ENCODE data around the gene C19orf53. TPM values are rescaled to one million over a fixed set of nuclear protein-coding genes. Genes with fewer than 3 reads are reported as not detected.

C19orf53 gene
- total and polyA plus RNA-seq, 9 of the 15 experiments (the other 6 are each of a cell fraction or from before 2014, with no cell fraction given) = 98.5 to 441 (median 164) TPM

GRCh38 chr19:13748169-13748828 is 26.0 kb upstream of the C19orf53 start (continued):
- TF ChIP-seq, protein P1, sequence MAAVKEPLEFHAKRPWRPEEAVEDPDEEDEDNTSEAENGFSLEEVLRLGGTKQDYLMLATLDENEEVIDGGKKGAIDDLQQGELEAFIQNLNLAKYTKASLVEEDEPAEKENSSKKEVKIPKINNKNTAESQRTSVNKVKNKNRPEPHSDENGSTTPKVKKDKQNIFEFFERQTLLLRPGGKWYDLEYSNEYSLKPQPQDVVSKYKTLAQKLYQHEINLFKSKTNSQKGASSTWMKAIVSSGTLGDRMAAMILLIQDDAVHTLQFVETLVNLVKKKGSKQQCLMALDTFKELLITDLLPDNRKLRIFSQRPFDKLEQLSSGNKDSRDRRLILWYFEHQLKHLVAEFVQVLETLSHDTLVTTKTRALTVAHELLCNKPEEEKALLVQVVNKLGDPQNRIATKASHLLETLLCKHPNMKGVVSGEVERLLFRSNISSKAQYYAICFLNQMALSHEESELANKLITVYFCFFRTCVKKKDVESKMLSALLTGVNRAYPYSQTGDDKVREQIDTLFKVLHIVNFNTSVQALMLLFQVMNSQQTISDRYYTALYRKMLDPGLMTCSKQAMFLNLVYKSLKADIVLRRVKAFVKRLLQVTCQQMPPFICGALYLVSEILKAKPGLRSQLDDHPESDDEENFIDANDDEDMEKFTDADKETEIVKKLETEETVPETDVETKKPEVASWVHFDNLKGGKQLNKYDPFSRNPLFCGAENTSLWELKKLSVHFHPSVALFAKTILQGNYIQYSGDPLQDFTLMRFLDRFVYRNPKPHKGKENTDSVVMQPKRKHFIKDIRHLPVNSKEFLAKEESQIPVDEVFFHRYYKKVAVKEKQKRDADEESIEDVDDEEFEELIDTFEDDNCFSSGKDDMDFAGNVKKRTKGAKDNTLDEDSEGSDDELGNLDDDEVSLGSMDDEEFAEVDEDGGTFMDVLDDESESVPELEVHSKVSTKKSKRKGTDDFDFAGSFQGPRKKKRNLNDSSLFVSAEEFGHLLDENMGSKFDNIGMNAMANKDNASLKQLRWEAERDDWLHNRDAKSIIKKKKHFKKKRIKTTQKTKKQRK (IDR thresholded peaks at IDR 0.05; ENCODE audit: borderline replicate concordance, low read depth, low read length) = no peak
- TF ChIP-seq RB1 (IDR thresholded peaks at IDR 0.05; ENCODE audit: low read depth) (no peak), ZNF232 (CRISPR knock-in tag; IDR thresholded peaks at IDR 0.05) (no peak), ZBTB33 (CRISPR knock-in tag; IDR thresholded peaks at IDR 0.05) (no peak), ESRRA (IDR thresholded peaks at IDR 0.05; ENCODE audit: borderline replicate concordance, low read depth) (peak; percentile 78), HOXB6 (CRISPR knock-in tag; IDR thresholded peaks at IDR 0.05; ENCODE audit: borderline replicate concordance) (no peak), POLR2H (tag; IDR thresholded peaks at IDR 0.05; ENCODE audit: low read depth) (peak; percentile 24; the same call in 1 of the 2 replicates), ZNF57 (CRISPR knock-in tag; IDR thresholded peaks at IDR 0.05) (no peak), SMARCA4 (IDR thresholded peaks at IDR 0.05) (no peak)
- TF ChIP-seq, protein P2, sequence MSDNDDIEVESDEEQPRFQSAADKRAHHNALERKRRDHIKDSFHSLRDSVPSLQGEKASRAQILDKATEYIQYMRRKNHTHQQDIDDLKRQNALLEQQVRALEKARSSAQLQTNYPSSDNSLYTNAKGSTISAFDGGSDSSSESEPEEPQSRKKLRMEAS (CRISPR knock-in tag; IDR thresholded peaks at IDR 0.05) = no peak
- TF ChIP-seq, protein P3, sequence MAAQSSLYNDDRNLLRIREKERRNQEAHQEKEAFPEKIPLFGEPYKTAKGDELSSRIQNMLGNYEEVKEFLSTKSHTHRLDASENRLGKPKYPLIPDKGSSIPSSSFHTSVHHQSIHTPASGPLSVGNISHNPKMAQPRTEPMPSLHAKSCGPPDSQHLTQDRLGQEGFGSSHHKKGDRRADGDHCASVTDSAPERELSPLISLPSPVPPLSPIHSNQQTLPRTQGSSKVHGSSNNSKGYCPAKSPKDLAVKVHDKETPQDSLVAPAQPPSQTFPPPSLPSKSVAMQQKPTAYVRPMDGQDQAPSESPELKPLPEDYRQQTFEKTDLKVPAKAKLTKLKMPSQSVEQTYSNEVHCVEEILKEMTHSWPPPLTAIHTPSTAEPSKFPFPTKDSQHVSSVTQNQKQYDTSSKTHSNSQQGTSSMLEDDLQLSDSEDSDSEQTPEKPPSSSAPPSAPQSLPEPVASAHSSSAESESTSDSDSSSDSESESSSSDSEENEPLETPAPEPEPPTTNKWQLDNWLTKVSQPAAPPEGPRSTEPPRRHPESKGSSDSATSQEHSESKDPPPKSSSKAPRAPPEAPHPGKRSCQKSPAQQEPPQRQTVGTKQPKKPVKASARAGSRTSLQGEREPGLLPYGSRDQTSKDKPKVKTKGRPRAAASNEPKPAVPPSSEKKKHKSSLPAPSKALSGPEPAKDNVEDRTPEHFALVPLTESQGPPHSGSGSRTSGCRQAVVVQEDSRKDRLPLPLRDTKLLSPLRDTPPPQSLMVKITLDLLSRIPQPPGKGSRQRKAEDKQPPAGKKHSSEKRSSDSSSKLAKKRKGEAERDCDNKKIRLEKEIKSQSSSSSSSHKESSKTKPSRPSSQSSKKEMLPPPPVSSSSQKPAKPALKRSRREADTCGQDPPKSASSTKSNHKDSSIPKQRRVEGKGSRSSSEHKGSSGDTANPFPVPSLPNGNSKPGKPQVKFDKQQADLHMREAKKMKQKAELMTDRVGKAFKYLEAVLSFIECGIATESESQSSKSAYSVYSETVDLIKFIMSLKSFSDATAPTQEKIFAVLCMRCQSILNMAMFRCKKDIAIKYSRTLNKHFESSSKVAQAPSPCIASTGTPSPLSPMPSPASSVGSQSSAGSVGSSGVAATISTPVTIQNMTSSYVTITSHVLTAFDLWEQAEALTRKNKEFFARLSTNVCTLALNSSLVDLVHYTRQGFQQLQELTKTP (IDR thresholded peaks at IDR 0.05; ENCODE audit: low read depth in 1 of 2, partially characterized antibody in 2 of 2) = no peak
- TF ChIP-seq, protein P4, sequence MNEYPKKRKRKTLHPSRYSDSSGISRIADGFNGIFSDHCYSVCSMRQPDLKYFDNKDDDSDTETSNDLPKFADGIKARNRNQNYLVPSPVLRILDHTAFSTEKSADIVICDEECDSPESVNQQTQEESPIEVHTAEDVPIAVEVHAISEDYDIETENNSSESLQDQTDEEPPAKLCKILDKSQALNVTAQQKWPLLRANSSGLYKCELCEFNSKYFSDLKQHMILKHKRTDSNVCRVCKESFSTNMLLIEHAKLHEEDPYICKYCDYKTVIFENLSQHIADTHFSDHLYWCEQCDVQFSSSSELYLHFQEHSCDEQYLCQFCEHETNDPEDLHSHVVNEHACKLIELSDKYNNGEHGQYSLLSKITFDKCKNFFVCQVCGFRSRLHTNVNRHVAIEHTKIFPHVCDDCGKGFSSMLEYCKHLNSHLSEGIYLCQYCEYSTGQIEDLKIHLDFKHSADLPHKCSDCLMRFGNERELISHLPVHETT (CRISPR knock-in tag; conservative IDR thresholded peaks at IDR 0.05 in 1 of 2, IDR thresholded peaks at IDR 0.05 in 1 of 2) = no peak
- TF ChIP-seq, protein P5, sequence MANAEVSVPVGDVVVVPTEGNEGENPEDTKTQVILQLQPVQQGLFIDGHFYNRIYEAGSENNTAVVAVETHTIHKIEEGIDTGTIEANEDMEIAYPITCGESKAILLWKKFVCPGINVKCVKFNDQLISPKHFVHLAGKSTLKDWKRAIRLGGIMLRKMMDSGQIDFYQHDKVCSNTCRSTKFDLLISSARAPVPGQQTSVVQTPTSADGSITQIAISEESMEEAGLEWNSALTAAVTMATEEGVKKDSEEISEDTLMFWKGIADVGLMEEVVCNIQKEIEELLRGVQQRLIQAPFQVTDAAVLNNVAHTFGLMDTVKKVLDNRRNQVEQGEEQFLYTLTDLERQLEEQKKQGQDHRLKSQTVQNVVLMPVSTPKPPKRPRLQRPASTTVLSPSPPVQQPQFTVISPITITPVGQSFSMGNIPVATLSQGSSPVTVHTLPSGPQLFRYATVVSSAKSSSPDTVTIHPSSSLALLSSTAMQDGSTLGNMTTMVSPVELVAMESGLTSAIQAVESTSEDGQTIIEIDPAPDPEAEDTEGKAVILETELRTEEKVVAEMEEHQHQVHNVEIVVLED (CRISPR knock-in tag; IDR thresholded peaks at IDR 0.05) = no peak

All from K562 (cell line).